Measurements from ENCODE around the gene UTP14C. TPM values are rescaled to one million over a fixed set of nuclear protein-coding genes. Genes with fewer than 3 reads are reported as not detected.
A peak's percentile ranks its signal among the peaks of the same experiment; 100 is the strongest.

Gene UTP14C
- total RNA-seq, 2 donors from 2014 or later = 13.1 to 15.0 TPM

DNA sequence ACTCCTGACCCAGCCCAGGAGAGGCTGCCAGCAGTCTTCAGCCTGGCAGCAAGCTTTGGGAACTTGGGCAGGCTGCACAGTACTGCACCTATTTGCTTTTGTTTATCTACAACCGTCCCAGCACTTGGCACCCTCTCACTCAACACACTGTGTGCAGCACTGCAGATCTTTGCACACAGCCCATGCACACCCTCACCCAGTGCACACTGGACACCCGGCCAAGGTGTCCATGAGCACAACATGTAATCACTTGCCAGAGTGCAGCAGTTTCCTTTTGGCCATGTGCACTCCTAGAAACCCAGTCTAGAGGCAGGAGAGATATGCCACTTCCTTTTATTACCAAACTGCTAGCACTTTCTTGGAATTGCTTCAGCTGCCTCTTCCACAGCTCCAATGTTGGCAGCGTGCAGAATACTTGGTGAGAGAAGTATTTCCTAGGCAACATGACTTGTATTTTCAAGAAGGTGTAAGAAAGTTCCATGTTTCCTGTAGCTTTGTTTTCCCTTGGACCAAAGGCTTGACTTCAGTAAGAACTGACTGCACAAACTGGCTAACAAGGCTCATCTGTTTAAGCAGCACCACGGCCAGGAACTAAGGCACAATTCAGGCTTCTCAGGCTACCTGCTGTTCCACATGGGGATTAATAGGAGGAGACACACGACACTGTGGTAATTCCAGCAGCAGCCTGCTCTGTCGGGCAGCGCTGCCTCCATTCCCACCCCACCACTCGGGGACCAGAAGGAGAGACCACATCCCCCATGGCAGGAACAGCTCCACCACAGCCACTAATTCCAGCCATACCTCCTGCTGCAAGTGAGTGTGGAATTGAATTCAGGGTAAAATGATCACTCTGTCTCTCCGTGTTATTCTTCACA, 28.6 kb upstream of the UTP14C start:
- H3K4me3 ChIP-seq = peak overlapping the region in 1 of 2 donors; percentile 19
- H3K4me1 ChIP-seq = peaks cover 0 to 30% of the 10 kb centered on the region in 2 donors
- no peaks in the 10 kb centered on the region for H3K36me3 ChIP-seq
- no peaks in the 10 kb centered on the region for H3K9me3 ChIP-seq
- peak overlapping the region; percentile 31 to 64 for H3K27ac ChIP-seq
- H3K27me3 ChIP-seq = no peaks in the 10 kb centered on the region
- TF ChIP-seq, protein P1, sequence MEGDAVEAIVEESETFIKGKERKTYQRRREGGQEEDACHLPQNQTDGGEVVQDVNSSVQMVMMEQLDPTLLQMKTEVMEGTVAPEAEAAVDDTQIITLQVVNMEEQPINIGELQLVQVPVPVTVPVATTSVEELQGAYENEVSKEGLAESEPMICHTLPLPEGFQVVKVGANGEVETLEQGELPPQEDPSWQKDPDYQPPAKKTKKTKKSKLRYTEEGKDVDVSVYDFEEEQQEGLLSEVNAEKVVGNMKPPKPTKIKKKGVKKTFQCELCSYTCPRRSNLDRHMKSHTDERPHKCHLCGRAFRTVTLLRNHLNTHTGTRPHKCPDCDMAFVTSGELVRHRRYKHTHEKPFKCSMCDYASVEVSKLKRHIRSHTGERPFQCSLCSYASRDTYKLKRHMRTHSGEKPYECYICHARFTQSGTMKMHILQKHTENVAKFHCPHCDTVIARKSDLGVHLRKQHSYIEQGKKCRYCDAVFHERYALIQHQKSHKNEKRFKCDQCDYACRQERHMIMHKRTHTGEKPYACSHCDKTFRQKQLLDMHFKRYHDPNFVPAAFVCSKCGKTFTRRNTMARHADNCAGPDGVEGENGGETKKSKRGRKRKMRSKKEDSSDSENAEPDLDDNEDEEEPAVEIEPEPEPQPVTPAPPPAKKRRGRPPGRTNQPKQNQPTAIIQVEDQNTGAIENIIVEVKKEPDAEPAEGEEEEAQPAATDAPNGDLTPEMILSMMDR (IDR thresholded peaks at IDR 0.05) = no peak
- DNase-seq (ENCODE audit: low spot score) = no peak

DNA sequence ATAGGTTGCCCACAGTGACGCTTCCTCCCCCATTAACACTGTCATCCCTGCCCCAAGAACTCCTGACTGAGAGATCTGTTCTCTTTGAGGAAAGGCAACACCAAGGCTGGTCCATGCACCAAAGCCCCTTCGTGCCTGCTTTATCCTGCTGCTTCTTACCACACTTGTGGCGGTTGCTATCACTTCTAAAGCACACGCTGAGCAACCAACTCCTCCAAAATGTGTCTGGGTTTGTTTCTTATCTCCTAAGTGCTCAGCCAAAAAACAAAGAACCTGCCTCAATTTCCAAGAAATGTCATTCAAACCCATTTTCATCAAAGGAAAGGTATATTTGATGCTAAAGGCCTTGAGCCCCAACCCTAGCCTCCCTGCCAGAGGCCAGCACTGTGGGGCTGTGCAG, 27.9 kb upstream of the UTP14C start:
- Histone ChIP-seq H3K4me3 (no peak overlapping the region), H3K27ac (no peak overlapping the region), H3K36me3 (no peaks in the 10 kb centered on the region), H3K27me3 (no peaks in the 10 kb centered on the region), H3K9me3 (no peaks in the 10 kb centered on the region), H3K4me1 (peaks cover 0 to 30% of the 10 kb centered on the region in 2 donors)
- no peak for DNase-seq (ENCODE audit: low spot score)
- TF ChIP-seq, protein P1 (IDR thresholded peaks at IDR 0.05) = no peak

DNA sequence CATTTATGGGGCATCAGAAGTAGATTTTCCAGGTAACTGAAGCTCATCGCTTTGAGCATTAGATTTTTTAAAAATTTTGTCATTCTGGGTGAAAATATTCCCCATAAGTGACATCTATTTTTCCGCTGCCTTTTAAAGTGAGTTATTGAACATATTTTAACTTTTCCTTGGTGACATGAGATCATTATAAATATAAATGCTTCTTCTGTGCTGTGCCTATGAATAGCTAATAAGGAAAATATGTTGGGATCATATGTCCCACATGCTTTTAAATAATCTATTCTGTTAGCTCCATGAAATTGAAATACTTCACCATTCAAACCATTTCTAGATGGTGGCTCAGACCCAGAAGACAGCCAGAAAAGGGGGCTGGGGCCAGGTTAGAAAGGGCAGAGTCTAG, 27.3 kb upstream of the UTP14C start:
- H3K9me3 ChIP-seq = no peaks in the 10 kb centered on the region
- no peaks in the 10 kb centered on the region for H3K27me3 ChIP-seq
- no peaks in the 10 kb centered on the region for H3K36me3 ChIP-seq
- H3K27ac ChIP-seq = no peak overlapping the region
- TF ChIP-seq, protein P1 (IDR thresholded peaks at IDR 0.05) = no peak
- DNase-seq (ENCODE audit: low spot score) = no peak
- no peak overlapping the region for H3K4me3 ChIP-seq
- H3K4me1 ChIP-seq = peaks cover 0 to 30% of the 10 kb centered on the region in 2 donors

DNA sequence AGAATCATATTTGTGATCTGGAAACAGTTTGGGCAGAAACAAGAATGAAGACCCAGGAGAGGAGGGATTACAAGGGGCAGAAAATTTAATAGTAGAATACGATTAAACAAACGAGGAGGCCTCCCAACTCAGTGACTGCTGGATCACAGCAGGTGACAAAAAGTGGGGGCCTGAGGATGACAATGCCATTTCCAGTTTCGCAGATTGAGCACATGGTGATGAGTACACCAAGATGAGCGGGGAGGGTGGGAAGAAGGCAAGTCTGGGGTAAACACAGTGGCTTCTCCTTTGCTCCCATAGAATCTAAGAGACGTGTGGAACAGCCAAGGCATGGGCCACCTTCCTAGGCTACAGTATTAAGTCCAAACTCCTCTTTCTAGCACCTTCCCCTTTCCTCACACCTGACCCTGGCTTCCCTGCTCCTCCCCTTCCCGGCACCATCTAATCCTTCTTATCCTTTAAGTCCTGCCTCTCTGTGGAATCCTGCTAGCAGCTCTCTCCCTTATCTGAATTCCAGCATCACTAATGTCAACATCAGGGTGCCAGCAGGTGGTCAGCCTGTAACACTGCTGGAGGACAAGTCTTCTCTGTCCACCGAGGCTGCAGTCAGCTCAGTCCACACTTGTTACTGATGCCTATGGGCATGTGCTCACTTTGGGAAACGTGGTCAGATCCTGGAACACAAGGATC, 26.7 kb upstream of the UTP14C start:
- H3K4me3 ChIP-seq = no peak overlapping the region
- TF ChIP-seq, protein P1 (IDR thresholded peaks at IDR 0.05) = no peak
- H3K4me1 ChIP-seq = peaks cover 0 to 30% of the 10 kb centered on the region in 2 donors
- no peak for DNase-seq (ENCODE audit: low spot score)
- no peaks in the 10 kb centered on the region for H3K9me3 ChIP-seq
- no peaks in the 10 kb centered on the region for H3K36me3 ChIP-seq
- no peaks in the 10 kb centered on the region for H3K27me3 ChIP-seq
- no peak overlapping the region for H3K27ac ChIP-seq

DNA sequence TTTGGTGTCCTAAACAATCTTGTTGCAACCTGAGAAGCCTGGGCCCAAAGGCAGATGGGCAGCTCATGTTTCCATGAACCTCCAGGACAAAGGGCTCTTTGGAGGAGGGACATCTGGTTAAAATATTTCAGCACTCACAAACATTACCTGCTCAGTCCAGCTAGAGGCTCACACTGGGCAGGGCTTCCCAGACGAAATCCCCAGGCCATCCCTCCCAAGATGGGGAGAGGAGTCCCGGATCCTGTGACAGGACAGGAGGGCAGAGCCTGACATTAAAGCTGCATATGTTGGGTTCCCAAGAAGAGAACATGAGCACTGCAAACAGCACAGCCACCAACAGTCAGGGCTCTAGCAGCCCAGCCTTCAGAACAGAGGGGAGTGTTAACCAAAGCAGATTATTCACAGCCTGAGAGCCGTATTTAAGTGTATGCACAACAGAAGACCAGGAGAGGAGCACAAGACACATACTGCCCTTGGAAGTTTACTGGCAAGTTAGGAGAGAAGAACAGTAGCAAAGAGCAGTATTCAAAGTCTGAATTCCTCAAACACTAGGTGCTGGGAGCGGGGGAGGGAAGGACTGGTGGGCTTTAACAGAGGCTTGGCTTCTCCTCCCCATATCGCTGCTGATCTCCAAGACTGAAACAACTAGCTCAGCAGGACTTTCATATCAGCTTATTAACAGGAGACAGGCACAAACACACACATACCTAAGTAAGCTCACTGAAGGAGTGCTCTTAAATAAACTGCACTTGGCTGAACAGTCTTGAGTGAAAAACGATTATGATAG, 25.6 kb upstream of the UTP14C start:
- Histone ChIP-seq H3K4me1 (peaks cover 0 to 30% of the 10 kb centered on the region in 2 donors), H3K27ac (peak overlapping the region in 1 of 2 donors; percentile 52), H3K9me3 (no peaks in the 10 kb centered on the region), H3K4me3 (no peak overlapping the region), H3K27me3 (no peaks in the 10 kb centered on the region), H3K36me3 (no peaks in the 10 kb centered on the region)
- TF ChIP-seq, protein P1 (IDR thresholded peaks at IDR 0.05) = no peak
- DNase-seq (ENCODE audit: low spot score) = no peak

Measured in right atrium auricular region (tissue), 2 donors.